GM18868 (cell line): ENCODE results near the gene LRRC10B.

Experiments used
- ATAC-seq: cut with Tn5 transposase; IDR thresholded peaks from one replicate; pipeline ENCODE4 v1.9.1; 2021; ENCODE audit warnings: mild to moderate bottlenecking, moderate library complexity; ENCODE audit not compliant: unreplicated experiment

LRRC10B gene

DNA sequence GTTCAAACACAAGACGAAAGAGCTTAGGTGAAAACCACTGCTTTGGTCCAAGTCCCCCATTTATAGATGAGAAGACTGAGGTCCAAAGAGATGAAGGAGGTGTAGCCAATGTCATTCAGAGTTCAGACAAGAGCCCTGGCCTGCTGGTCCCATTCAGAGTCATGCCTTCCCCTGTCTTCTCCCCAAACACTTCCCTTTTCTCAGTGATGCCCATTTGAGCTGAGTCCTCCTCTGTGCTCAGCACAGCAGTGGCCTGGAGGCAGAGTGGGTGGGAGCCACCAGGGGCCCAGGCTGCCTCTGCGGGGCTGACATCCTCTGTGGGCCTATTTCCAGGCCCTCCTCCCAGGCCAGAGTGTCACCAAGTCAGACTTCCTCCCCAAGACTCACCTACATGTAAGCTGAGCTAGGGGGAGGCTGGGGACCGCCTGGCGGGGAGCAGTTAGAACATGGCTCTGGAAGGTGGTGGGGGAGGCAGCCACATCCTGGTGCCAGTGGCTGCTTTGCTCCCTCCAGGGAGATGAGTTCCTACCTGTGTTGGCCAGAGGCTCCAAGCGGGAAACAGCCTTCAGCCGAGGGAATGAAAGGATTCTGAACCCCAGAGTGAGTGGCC, 22.4 kb upstream of the LRRC10B start:
- no peak for ATAC-seq

DNA sequence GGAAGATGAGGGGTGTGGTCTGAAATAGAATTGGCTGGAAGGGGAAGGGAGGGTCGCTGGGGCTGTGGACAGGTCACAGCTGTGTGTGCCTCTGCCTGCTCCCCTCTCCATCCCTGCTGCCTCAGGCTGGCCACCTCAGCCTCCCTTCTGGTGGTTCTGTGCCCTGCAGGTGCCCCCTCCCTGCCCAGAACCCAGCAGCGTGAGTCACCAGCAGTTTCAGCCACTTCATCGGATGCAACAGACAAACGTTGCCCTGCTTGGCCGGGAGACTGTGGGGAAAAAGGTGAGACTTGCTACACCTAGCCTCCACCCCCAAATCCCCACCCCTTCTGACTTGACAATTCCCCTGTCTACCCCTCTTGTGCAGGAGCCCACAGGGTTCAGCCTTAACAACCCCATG, 21.8 kb upstream of the LRRC10B start:
- ATAC-seq: no peak

DNA sequence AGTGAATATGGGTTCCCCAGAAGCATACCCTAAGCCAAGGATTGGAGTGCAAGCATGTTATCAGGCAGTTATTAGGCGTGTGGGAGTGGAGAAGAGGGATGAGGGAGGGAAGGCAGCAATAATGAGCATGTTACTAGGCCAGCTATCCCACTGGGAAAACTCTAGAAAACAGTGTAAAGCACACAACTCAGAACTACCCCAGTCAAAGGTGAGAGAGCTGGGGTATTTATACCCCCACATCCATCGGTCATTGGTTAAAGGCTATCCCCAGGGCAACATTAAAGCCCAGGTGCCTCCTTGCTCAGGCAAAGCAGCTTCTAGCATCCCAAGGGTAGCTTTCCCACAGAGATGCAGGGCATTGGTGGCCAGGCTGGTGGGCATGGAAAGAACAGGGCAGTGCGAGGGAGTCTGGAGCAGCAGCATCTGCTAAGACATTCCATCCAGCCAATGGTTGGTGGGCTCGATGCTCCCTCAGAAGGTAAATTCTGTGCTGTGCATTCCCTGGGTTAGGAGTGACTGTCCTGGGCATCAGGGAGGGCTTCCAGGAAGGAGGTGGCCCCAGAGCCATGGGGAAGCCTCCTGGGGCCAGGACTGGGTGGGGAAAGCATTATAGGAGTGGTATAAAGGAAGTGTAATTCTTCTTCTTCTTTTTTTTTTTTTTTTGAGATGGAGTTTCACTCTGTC, 21.1 kb upstream of the LRRC10B start:
- no peak for ATAC-seq

DNA sequence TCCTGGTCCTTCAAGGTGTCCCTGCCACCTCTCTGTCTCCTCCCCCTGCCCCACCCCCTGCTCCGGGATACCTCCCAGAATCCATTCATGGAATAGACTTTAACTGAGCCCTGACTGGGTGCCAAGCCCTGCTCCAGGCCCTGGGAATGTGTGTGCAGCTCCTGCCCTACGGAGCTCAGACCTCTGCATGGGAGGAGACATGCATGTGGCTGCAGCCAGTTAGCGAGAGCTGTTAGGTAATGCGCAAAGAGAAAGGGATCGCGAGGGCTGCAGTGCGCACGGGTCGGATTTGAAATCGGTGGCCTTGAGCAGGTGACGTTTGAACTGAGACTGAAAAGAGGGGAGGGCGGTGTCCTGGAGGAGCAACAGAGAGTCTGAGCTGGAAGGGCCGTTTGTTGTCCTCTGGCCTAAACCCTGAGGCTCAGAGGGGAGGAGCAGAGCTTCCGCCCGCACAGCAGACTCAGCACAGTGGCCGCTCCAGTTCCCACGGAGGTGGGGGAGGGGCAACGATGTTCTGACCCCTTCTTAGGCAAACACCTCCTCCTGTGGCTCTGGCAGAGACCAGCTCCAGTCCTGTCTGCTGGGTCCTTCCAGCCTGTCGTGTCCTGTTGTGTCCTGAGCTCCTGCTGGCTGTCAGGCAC, 19.8 kb upstream of the LRRC10B start:
- no peak for ATAC-seq

DNA sequence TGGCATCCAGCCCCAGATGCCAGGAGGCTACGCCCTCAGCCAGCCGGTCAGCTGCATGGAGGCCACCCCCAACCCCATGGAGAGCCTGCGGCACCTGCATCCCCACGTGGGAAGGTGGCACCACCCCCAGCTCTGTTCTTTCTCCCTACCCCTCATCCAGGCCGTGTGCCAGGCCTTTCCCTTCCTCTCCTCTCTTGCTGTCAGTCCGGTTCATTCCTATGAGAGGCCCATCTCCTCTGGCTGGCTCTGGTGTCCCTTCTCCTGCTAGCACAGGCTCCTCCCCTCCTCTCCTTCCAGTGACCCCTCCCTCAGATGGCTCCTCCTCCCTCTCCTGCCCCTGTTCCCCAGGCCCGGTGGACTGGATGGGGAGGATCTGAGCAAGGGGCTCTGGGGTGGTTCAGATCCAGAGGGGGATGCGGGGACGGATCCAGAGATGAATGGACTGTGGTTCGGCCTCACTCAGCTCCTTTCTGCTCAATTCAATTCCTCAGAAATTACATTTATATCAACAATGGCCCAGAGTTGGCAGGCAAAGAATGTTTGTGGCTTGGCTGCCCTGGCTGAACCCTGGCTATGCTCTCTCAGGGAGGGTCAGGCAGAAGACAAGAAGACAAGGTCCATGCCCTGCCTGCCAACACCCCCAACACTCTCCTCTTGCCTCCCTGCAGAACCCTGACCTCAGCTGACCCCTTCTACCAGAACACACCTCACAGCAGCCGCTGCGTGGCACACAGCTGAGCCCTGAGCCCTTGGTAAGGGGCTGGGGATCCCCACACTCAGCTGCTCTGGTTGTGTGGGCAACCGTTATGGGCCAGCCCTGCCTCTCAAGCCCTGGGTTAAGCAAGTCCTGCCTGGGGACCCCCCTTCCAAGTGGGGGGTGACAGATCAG, 18.5 kb upstream of the LRRC10B start:
- no peak for ATAC-seq

DNA sequence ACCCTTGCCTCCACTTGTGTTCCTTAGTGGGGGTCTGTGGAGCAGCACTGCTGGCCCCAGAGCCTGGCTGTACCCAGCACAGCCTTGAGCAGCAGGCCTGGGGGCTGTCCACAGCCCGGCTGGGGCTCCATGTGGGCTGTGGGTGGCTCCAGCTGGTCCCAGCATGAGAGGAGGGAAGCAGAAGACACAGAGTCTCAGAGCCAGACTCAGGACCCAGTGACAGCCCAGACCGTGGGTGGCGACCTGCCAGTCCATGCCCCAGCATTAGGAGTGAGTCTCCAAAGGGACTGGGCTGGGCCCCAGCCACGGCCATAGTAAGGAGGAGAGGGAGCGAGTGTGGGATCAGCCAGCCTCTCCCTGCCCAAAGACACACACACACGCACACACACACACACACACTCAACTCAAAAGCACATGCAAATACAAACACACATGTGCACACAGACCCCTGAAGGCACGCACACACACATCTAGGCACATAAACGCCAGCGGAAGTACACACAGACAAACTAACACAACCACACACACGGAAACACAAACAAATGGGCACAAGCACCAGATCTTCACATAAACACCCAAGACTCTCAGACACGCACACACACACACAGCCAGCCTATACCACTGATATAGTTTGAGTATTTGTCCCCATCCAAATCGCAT, 16.7 kb upstream of the LRRC10B start:
- no peak for ATAC-seq

- no peak for ATAC-seq
Measured at GRCh38 chr11:61494381-61494961, 14.1 kb upstream of the LRRC10B start.

DNA sequence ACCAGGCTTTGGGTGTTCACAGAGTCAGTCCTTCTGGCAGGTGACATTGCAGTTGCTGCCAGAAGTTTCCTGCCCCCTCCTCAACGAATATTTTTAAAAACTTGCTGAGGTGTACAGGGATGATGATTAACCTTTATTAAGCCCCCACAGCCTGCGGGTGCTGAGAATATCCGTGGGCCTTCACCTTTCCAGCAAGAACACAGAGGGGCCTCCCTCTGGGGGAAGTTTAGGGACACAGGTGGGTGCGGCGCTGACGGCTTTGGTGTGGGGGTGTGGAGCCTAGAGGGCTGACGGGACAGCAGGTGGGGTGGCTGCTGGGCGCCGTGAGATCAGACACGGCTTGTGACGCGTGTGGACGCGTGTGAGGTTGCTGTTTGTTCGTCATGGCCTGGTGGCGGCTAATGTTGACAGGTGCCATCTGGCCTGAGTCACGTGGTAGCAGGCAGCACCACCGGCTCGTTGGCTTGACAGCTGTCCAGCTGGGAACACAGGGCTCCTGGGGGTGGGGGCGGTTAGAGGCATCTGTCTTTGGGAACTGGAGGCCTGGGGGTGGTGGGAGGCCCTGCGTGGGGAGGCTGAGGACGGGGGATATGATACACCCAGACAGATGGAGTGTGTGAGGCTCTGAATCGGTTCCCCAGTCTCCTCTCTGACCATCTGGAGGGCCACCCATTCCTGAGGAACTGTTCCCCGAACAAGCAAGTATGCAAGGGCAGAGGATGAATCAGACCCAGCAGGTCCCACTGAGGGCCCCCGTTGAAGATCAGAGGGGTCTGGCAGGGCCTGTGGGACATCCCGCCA, 12.5 kb upstream of the LRRC10B start:
- no peak for ATAC-seq

- ATAC-seq: no peak
Measured at GRCh38 chr11:61496602-61497400, 11.7 kb upstream of the LRRC10B start.

DNA sequence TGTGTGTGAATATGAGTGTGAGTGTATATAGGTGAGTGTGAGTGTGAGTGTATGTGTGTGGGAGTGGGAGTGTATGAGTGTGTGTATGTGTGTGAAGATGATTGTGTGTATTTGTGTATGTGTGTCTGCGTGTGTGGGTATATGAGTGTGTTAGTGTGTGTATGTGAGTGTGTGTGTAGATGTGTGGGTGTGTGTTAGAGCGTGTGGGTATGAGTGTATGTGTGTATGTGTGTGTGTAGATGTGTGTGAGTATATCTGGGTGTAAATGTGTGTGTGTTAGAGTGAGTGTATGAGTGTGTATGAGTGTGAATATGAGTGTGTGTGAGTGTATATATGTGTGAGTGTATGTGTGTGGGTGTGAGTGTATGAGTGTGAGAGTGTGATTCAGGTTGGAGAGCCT, 11.1 kb upstream of the LRRC10B start:
- ATAC-seq: no peak

DNA sequence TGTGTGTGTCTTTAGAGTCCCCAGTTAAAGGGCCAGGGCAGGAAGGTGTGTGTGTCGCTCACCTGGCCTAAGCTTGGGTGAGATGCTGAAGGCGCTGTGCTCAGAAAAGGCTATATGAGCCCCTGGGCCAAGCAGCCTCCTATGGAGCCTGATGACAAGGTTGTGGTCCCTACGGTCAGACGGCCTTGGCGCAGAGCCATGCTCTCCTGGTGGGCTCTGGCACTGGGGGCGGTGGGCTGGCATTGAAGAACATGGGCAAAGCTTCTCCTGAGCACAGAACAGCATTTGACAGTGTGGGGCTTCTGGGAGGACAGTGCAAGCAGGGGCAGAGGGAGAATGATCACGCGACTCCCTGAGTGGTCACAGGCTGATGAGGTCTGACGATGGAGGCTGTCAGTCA, 10.7 kb upstream of the LRRC10B start:
- no peak for ATAC-seq

GRCh38 chr11:61498767-61499341, 9.7 kb upstream of the LRRC10B start:
- ATAC-seq: no peak

DNA sequence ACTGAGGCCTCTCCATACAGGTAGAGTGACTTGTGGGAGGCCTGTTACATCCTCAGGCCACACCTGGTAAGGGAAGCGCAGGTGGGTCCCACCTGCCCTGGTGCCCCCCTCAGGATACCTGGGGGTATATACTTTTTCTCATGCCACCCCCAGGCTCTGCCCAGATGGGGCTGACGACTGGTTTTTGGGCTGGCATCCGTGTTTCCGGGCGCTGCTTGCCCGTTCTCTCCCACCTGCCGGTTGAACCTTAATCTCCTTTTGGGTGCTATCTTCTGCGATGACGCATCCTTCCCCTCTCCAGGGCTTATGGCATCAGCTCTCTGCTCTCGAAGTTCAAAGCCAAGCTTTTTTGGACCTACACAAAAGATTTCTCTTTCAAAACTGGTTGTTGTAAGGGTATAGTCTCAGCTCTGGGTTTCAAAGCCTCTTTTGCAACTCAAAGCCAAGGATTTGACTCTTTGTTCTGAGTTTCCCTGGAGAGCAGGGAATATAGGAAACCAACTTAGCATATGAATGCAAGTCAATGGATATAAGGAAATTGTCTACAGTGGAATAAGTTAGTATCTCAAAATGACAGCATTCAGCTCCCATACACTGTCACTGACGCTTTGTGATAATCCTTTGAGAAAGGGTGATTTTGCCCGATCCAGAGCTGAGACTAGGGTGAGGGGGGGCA, 8.6 kb upstream of the LRRC10B start:
- no peak for ATAC-seq

DNA sequence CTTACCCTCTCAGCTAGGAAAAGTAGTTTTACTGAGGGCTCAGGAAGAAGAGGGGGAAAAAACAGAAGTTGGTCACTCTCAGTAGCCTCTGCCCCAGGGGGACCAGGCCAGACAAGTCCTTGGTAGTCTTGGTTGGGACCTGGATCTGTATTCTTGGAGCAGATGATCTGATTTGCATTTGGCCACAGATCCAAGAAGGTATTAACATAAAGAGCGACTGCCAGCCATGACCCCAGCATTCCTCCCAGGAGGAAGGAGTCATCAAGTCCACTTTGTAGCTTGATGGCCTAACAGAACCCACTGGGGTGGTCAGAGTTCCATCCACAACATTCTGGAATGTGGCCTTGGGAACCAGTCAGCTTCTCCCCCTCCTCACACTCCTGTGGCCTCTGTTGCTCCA, 6.0 kb upstream of the LRRC10B start:
- no peak for ATAC-seq

DNA sequence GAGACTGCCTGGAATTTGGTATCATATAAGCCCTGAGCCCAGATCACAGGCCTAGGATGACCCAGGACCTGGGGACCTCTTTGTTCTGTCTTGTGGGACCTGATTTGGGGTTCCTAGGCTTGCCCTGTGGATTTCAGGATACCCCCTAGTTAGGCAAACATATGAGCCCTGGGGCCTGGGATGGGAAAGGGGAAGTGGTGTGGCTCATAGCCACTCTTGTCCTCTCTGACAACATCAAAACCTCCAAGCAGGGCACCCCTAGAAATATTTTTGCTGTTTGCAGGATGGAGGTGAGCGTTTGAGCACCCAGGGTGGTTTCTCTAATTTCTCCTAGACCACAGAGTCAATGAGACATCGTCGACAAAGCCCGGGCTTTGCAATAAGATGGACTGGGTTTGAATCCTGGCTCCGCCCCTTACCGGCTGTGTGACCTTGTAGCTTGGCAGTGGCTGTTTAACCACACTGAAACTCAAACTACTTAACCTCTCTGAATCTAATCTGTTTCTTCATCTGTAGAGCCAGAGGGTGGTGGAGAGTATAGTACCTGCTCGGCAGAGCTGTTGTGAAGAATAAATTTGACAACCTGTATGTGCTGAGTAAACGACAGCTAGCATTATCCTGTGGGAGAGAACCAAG, 5.3 kb upstream of the LRRC10B start:
- no peak for ATAC-seq

- ATAC-seq: no peak
Measured at GRCh38 chr11:61505106-61505505, 3.4 kb upstream of the LRRC10B start.

GRCh38 chr11:61505640-61506155, 2.9 kb upstream of the LRRC10B start:
- no peak for ATAC-seq
